Stimulated activated CD8-positive, alpha-beta memory T cell treated with anti-CD3 and anti-CD28 coated beads, Interleukin-12 subunit alpha, Interleukin-12 subunit beta, amount 100 ng/mL, for 24 hours (primary cell): ENCODE measurements around the gene CNKSR1.

Experiments
- DNase-seq: peaks from one replicate; pipeline ENCODE4 v3.0.0-alpha.2; 2020; ENCODE audit errors: extremely low read depth

CNKSR1 gene

DNA sequence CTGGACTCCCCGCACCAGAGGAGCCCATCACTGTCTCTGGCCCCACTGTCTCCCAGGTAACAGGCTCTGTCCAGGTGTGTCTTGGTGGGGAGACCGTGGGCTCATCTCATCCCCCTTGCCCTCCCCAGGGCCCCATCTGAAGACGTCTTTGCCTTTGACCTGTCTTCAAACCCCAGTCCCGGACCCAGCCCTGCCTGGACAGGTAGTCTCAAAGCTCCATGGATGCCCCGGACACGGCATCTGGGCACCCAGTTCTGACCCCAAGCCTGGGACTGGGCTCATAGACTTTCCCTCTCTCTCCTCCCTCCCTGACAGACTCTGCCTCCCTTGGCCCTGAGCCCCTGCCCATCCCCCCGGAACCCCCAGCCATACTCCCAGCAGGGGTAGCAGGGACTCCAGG lies 6.8 kb downstream of the CNKSR1 start:
- DNase-seq: no peak

DNA sequence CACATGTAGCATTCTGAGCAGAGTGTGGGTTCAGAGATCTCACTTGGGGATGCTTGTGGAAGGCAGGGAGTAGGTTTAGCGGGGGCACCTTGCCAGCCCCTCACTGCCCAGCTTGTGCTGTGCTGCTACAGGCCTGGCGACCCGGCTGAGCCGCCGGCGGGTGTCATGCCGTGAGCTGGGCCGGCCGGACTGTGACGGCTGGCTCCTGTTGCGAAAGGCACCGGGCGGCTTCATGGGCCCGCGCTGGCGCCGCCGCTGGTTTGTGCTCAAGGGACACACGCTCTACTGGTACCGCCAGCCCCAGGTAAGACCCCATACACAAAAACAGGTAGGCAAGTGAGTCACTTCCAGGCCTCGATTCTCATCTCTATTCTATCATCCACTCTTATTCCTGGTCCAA lies 7.6 kb downstream of the CNKSR1 start:
- no peak for DNase-seq

DNA sequence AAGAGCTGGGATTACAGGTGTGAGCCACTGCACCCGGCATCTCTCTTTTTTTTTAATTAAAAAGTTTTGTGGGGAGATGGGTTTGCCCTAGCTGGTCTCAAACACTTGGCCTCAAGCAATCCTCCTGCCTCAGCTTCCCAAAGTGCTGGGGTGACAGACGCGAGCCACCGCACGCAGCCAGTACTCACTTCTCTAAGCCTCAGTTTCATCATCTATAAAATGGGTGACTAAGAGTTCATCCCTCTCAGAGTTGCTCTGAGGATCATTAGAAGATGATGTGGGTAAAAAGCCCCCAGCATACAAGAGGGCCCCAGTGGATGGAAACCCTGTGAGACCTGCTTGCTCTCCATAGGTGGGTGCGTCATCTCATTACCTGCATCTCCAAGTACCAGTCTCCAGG lies 10.6 kb downstream of the CNKSR1 start:
- no peak for DNase-seq

DNA sequence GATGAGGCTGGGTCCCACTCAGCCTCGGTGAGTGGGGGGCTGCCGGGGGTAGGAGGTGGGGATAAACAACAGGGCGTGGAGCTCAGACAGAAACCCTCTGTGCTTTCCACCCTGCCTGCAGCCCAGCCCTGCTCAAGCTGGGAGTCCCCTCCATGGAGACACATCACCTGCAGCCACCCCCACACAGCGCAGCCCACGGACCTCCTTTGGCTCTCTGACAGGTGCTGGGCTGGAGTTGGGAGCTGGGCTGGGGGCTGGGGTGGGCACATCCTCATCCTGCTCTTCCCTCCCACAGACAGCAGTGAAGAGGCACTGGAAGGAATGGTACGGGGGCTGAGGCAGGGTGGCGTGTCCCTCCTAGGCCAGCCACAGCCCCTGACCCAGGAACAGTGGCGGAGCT lies 11.2 kb downstream of the CNKSR1 start:
- no peak for DNase-seq

DNA sequence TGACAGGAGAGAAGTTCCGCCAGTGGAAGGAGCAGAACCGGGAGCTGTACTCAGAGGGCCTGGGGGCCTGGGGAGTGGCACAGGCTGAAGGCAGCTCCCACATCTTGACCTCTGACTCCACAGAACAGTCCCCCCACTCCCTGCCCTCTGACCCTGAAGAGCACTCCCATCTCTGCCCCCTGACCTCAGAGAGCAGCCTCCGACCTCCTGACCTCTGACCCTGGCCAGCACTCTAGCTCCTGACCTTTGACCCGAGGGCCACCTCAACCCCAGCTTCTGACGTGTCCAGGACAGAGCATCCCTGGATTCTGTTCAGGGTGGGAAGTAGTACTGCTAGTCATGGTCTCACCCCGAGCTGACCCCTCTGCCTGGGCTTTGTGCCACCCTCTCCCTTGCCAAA lies 12.0 kb downstream of the CNKSR1 start:
- no peak for DNase-seq

DNA sequence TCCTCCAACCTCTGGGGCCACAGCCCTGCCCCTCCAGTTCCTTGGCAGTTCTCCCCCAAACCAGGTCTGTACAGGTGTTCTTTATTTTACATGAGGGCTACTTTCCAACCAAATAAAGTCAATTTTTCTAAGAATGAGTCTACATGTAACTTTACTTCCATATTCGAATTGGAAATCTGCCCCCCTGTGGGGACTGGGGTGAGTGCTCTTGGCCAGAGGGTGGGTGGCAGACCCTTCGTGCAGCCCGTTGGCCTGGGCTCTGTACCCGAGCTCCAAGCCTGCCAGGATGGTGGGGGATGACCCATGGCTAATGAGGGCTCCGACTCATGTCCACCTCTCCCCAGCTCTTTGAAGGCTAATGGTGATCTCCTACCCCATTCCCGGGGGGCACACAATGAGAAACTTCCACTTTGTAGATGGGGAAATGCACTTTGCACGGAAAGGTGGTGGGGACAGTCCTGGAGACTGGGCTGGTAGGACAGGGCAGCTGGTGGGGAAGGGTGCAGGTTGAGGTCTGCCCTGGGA lies 12.5 kb downstream of the CNKSR1 start:
- DNase-seq: no peak

DNA sequence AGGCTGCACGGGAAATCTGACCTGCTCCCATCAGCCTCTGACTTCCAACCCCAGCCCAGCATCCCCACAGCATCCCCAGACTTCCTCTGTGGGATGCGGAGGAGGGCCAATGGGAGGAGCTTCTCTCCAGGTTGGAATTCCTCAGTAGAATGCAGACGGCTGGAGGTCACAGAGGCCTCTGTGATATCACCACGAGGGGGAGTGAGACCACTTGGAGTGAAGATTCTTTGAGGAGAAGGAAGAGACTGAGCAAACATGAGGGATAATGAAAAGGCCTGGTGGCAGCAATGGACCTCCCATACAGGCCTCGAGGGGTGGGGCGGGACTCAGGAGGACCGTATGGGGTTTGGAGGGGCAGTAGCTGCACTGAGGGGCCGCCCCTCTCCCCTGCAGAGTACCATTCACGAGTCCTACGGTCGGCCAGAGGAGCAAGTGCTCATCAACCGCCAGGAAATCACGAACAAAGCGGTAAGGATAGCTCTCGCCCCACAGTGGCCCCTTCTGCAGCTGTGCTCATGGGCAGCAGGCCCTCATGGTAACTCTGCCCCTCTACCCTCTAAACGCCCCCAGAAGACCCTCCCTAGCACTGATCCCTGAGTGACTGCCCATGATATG lies 13.2 kb downstream of the CNKSR1 start, which contains the start of gene CATSPER4:
CATSPER4 (plus strand) TSS at position 230 of the 615 bp plus-strand sequence; CDS start at position 256, 26 bp downstream.
- no peak for DNase-seq

DNA sequence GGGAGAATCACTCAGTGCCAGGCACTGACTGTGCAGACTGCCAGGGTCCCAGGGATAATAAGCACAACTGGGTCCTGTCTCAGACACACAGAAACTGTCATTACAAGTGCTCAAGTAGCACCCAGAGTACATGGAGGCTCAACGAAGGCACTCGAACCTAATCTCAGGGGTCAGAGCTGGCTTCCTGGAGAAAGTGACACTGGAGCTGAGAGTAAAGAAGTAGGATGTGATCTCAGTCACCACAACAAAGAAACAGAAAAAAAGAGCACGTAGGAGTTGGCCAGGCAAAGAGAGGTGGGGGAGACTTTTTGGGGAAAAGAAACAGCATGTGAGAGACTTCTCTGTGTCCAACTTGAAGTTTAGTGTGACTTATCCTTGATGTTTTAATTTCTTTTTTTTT lies 14.4 kb downstream of the CNKSR1 start:
- DNase-seq: no peak

DNA sequence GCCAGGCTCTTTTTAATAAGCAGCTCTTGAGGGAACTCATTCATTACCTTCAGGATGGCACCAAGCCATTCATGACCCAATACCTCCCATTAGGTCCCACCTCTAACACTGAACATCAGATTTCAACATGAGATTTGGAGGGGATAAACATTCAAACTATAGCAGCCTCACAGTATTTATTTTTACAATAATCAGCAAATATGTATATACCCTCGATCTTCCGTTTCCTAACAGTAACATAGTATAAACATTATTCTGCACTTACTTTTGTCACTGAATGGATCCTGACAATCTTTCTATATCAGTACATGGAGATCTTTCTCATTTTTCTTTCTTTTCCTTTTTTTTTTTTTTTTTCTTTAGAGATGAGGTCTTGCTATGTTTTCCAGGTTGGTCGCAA lies 18.5 kb downstream of the CNKSR1 start:
- no peak for DNase-seq

DNA sequence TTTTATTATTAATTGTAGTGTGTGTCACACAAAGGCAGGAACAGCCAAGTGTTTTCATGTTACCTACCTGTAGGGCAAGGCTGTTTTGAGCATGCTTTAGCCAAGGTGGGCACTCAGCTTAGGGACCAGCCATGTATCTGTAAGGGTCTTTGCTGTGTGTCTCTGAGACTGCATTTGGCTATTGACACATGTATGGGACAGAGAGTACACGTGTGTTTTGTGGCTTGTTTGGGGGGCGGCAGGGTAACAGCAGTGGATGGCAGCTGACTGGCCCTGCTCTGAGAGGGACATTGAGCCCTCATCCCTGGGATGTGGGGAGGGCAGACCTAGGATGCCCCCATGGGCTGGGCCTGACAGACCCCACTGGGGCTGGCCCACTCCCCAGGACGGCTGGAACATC lies 20.0 kb downstream of the CNKSR1 start:
- no peak for DNase-seq

DNA sequence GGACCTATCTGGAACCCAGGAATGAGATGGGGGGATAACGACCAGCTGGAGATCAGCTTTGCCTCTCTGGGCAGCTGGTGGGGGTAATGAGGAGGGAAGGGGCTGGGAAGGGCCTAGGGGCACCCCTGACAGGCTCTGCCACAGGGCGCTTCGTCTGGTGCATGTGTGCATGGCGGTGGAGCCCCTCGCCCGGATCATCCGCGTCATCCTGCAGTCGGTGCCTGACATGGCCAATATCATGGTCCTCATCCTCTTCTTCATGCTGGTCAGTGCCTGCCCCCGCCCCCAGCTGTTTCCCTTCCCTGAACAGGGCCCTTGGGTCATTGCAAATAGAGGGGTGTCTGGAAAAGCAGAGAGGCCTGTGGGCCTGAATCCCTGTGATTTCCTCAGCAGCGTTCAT lies 20.5 kb downstream of the CNKSR1 start:
- no peak for DNase-seq

DNA sequence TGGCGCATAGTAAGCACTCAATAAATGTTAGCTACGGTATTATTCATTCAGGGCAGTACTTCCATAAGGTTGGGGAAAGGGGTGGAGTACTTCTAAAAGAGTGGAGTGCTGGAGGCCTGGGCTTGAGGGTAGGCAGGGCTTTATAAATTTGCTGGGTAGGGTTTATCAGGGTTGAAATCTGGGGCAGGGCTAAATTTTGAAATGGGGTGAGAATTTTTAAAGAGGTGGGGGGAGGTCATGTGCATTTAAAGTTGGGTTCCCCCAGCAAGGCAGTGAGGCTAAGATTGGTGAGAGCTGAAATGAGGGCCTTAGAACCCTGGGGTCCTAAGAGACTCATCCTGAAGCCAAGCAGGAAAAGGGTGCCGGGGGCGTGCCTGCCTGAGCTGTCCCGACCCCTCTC lies 23.1 kb downstream of the CNKSR1 start:
- no peak for DNase-seq

DNA sequence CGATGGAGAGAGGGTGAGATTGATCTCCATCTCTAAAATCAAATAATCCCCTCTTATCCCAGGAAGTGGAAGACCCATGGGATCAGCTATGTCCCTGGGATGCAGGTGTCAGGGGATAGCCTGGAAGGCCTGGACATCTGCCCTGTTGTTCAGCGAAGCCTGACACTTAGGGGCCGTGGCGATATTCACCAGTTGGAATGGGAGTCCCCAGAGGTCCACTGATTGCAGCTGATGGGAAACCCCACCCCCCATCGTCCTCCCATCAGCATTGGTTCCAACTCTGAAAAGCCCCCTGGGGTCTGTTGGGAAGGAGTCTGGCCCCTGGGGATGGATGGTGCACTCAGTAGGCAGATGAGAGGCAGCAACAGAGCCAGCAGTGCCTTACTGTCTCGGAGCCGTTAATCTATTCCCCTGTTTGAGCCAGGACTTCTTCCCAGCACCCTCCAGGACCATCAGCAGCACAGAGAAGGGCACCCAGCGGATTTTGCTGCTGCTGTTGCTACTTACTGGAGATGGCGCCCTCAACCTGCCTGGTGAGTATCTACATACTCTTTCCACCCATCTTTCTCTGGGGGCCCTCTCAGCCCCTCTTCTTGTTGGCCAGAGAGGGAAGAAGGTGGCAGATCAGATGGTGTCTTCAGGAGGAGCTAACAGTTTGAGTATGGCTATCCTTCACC lies 26.5 kb downstream of the CNKSR1 start:
- DNase-seq: no peak

DNA sequence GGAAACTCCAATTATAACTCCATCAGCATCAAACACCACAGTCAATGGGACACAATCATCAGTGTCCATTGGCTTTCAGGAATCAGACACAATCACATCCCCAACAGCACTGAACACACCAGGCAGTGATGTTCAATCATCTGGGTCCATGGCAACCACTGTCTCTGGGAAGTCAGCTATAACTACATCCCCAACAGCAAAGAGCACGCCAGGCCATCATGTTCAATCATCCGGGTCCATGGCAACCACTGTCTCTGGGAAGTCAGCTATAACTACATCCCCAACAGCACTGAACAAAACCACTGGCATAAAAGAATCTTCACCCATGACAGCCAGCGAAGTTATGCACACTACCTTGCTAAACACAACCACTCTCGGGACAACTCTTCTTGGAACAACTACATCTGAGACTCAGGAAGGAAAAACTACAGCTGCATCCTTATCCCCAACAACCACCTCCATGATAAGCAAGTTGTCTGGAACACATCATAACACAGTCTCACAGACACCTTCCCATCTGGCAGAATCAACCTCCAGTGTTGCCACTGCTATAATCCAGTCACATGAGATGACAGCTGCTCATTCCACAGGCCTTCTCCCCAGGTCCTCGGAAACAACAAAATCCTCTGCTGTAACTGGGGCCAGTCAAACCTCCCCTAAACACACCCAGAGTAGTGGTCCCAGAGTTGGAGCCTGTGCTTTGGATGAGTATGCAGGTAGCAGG lies 33.0 kb downstream of the CNKSR1 start:
- DNase-seq: no peak

DNA sequence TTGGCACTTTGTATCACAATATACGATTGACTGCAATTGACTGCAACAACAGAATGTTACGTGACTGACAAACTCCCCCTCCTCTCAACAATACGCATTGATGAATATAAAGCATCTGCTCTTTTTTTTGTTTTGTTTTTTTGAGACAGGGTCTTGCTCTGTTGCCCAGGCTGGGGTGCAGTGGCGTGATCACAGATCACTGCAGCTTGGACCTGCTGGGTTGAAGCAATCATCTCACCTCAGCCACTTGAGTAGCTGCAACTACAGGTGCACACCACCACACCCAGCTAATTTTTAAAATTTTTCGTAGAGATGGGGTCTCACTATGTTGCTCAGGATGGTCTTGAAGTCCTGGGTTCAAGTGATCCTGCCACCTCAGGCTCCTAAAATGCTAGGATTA lies 35.4 kb downstream of the CNKSR1 start:
- DNase-seq: no peak

DNA sequence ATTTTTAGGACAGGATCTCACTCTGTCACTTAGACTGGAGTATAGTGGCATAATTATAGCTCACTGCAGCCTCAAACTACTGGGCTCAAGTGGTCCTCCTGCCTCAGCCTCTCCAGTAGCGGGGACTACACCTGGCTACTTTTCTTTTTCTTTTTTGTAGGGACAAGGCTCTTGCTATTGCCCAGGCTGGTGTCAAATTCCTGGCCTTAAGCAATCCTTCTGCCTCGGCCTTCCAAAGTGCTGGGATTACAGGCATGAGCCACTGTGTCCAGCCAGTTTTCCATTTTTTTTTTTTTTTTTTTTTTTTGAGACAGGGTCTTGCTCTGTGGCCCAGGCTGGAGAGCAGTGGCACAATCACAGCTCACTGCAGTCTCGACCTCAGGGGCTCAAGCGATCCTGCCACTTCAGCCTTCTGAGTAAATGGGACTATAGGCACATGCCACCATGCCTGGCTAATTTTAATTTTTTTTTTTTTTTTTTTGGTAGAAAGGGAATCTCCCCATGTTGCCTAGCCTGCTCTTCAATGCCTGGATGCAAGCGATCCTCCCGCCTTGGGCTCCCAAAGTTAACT lies 36.1 kb downstream of the CNKSR1 start:
- no peak for DNase-seq

DNA sequence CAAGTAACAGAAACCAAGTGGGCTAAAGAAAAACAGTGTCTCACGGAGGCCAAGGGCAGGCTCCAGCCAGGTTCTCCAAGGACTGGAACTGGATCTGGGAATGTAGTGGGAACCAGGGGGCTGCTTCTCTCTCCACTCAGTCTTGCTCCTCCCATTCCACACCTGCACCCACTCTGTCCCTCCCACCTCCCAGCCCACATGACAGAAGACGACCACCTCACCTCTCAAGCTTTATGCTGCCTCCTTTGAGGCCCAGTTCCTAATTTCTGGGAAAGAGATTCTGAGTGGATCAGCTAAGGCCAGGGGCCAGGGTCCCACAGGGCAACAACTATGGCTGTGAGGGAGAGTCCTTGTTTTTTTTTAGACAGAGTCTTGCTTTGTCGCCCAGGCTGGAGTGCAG lies 38.0 kb downstream of the CNKSR1 start:
- no peak for DNase-seq

DNA sequence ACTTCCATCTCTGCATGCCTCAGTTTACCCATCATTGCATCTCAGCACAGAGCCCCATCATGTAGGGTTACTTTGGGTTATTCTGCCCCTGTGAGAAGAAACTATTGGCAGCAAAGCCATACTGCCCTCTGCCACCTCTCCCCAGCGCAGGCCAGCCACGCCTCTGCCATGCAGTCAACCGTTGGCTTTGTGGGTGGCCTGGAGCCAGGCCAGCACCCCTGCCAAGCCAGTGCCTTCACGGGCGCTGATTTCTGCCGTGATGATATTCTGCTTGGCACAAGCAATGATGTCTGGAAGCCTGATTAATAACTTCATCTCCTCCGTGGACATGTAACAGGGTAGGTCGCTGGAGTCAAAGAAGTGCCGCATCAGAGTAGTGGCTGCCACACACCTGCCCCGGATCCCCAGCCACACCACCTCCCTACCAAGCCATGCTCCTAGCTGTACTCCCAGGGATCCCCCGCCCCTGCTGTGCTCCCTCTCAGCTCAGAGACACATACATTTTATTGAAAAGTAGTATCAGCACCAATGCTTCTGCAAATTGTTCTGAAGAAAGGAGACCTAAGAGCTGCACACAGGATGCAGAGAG lies 41.7 kb downstream of the CNKSR1 start:
- no peak for DNase-seq

DNA sequence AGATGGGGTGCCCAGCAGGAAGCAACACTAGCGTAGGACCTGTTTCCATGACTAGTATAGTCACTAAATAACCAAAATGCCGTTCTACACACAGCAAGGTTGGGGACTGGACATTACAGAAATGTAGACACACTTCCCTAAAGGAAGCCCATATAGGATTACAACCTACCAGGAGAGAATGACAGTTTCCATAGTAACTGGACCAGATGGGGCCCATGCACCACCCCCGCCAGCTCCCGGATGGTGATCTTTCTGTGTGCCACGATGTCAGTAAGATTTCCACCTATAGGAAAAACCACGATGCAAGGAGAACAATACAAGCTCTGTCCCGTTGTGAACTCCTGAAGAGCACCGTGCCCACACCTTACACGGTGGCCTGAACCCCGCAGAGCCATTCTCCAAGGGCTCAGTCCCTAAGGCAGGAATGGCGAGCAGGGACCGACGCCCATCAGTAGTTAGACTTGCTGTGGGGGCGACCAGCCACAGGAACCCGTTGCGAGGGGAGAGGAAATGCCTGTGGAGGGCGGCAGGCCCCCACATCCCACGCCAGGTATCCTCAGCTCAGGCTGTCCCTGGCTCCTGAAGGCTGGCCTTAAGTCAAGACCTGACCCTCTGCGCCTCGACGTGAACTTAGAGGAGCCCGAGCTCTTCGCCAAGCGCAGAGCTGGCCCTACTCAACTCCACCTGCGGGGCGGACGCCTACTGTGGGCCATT lies 43.1 kb downstream of the CNKSR1 start:
- DNase-seq: no peak

DNA sequence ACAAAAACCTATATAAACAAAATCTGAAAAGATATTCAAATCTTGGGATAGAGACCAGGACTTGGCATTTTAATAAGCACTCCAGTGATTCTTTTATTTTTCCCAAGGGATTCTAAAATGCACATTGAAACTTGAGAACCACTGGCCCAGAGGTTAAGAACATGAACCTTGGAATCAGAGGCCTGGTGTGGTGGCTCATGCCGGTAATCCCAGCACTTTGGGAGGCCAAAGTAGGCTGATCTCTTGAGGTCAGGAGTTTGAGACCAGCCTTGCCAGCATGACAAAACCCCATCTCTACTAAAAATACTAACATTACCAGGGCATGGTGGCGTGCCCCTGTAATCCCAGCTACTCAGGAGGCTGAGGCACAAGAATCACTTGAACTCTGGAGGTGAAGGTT lies 43.8 kb downstream of the CNKSR1 start:
- no peak for DNase-seq

DNA sequence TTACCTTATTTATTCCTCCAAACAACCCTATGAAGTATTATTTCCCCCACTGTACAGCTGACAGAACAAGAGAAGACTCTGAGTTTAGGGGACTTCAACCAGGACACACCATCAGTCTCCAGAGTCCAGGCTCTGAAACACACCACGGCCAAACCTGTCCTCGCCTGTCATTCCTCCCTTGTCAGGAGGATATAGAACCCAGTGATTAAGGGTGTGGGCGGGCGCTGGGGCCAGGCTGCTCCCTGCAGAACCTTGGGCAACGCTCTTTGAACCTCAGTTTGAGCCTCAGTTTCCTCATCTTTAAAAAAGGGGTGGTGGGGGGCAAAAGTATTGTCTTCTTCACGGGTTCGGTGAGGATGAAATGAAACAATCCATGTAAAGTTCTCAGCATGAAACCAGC lies 47.3 kb downstream of the CNKSR1 start:
- DNase-seq: no peak
